Subcutaneous adipose tissue (tissue), 4 donors: ENCODE measurements around the gene RXRA. TPM values are rescaled to one million over a fixed set of nuclear protein-coding genes. Genes with fewer than 3 reads are reported as not detected.

Experiments
- total RNA-seq, 4 donors: library from RNA; depleted of rRNA; stranded (reverse); fragments of >200 nt; gene quantifications; one replicate each; pipeline ENCODE4 v1.1.0, GENCODE V29; 2016
- TF ChIP-seq, protein P1 (sequence below): fragments of 450-650 bp; IDR thresholded peaks from one replicate; pipeline ENCODE4 v1.5.1; 2016; ENCODE audit warnings: low read depth, mild to moderate bottlenecking, control low read depth, antibody characterized with exemption, moderate library complexity

Gene RXRA
- total RNA-seq, 4 donors from 2014 or later, result 39.1 to 141 (median 53.6) TPM

- TF ChIP-seq, protein P1, sequence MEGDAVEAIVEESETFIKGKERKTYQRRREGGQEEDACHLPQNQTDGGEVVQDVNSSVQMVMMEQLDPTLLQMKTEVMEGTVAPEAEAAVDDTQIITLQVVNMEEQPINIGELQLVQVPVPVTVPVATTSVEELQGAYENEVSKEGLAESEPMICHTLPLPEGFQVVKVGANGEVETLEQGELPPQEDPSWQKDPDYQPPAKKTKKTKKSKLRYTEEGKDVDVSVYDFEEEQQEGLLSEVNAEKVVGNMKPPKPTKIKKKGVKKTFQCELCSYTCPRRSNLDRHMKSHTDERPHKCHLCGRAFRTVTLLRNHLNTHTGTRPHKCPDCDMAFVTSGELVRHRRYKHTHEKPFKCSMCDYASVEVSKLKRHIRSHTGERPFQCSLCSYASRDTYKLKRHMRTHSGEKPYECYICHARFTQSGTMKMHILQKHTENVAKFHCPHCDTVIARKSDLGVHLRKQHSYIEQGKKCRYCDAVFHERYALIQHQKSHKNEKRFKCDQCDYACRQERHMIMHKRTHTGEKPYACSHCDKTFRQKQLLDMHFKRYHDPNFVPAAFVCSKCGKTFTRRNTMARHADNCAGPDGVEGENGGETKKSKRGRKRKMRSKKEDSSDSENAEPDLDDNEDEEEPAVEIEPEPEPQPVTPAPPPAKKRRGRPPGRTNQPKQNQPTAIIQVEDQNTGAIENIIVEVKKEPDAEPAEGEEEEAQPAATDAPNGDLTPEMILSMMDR, result no peak
Measured at GRCh38 chr9:134357631-134358025, 31.4 kb downstream of the RXRA start.

DNA sequence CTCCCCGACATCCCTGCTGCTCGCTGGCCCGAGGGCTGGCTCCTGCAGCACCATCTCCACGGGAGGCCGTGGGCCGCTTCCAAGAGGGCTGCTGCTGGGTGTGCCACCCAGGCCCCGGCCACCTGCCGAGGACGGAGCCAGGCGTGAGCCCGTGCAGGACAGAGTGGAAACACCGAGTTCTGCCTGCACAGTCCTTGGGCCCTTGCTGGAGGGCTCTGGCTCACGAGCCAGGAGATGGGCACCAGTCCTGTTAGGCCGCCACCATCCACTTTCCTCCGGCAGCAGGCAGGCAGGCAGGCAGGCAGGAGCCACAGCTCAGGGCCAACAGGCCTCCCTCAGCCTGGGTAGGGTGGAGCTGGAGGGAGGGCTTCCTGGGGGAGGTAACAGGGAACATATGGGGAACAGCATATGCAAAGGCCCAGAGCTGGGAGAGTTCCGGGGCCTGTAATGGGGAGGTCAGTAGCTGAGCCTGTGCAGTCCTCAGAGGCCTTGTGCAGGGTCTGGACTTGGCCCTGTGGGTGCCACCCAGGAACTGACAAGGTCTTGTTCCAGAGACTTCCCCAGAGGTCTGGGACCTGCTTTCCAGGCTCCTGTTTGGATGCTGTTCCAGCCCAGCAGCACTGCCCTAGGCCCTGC, 31.9 kb downstream of the RXRA start:
- TF ChIP-seq, protein P1, result no peak

DNA sequence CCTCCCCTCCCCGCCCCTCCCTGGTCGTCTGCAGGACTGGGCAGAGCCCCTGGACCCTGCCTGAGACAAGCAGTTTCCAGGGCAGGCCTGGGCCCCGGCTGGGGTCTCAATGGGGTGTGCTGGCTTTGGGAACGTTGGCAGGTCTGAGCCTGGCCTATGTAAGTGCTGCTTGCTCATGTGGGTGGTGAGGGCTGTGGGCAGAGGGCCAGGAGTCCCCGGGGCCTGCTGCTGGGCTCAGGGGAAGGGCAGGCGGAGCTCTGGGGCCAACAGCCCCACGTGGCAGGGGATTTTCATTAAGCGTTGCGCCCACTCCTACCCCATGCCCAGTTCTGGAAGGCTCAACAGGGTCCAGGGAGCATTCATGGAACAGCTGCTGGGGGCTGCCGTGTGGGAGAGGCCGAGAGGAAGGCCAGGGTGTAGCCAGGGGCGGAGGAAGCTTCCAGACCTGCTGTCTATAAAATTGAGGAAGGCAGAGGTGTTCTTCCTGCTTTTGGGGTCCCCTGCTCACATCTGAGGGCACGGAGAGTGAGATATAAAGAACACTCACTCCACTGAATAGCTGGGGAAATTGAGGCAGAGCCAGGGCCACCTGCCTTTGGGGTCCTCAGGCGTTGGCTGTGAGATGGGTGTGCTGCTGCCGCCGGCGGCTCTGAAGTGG, 32.5 kb downstream of the RXRA start:
- TF ChIP-seq, protein P1, result no peak

GRCh38 chr9:134359493-134360179, 33.4 kb downstream of the RXRA start:
- TF ChIP-seq, protein P1, result no peak

GRCh38 chr9:134360180-134360759, 34.0 kb downstream of the RXRA start:
- TF ChIP-seq, protein P1, result no peak

- TF ChIP-seq, protein P1, result no peak
Measured at GRCh38 chr9:134360897-134361296, 34.6 kb downstream of the RXRA start.

- TF ChIP-seq, protein P1, result no peak
Measured at GRCh38 chr9:134361426-134361825, 35.2 kb downstream of the RXRA start.
